OCI-LY3 (cell line): Measurements from ENCODE around the gene UGT1A1.

ENCODE experiments used
- H2AFZ ChIP-seq: fragments of 200-600, 300-600 bp; shearing (Covaris generic); 2 replicates; pipeline ENCODE4 v1.6.0; 2014; ENCODE audit warnings: antibody characterized with exemption, low read depth, low read length
- H3K27ac ChIP-seq: fragments of 200-600, 300-600 bp; sonication (generic); 2 replicates; pipeline ENCODE4 v1.5.1; 2014; ENCODE audit warnings: mild to moderate bottlenecking, low read length, moderate library complexity, mixed read lengths
- H3K27me3 ChIP-seq: fragments of 200-600, 300-600 bp; sonication (generic); 2 replicates; pipeline ENCODE4 v1.6.1; 2014; ENCODE audit warnings: low read depth, low read length, mixed read lengths
- H3K36me3 ChIP-seq: fragments of 200-600, 300-600 bp; sonication (generic); replicated peaks from 2 replicates; pipeline ENCODE3; 2014; ENCODE audit warnings: low read depth, low read length, mixed read lengths
- H3K4me1 ChIP-seq: fragments of 300-600, 200-600 bp; sonication (generic); 2 replicates; pipeline ENCODE4 v1.6.1; 2014; ENCODE audit warnings: low read length, mixed read lengths
- H3K4me2 ChIP-seq: fragments of 200-600, 300-600 bp; sonication (generic); 2 replicates; pipeline ENCODE4 v1.6.1; 2014; ENCODE audit warnings: low read length, mixed read lengths
- H3K4me3 ChIP-seq: fragments of 300-600, 200-600 bp; sonication (generic); 2 replicates; pipeline ENCODE4 v1.5.1; 2014; ENCODE audit warnings: antibody characterized with exemption, mild to moderate bottlenecking, low read length, moderate library complexity
- H3K79me2 ChIP-seq: fragments of 300-600, 200-600 bp; shearing (Covaris generic); 2 replicates; pipeline ENCODE4 v1.6.1; 2014; ENCODE audit warnings: mild to moderate bottlenecking, low read length, mixed read lengths
- H3K9ac ChIP-seq: fragments of 300-600, 200-600 bp; shearing (Covaris generic); 2 replicates; pipeline ENCODE4 v1.6.0; 2014; ENCODE audit warnings: mild to moderate bottlenecking, low read length, moderate library complexity
- H3K9me3 ChIP-seq: fragments of 200-600, 300-600 bp; shearing (Covaris generic); 2 replicates; pipeline ENCODE4 v1.6.1; 2014; ENCODE audit warnings: low read length, mixed read lengths; ENCODE audit not compliant: insufficient read depth
- H4K20me1 ChIP-seq: fragments of 200-600, 300-600 bp; sonication (generic); 2 replicates; pipeline ENCODE4 v1.6.1; 2016; ENCODE audit warnings: low read length, mixed read lengths; ENCODE audit not compliant: insufficient read depth
- EZH2phosphoT487 ChIP-seq: fragments of 200-600 bp; shearing (Covaris generic); IDR thresholded peaks from 2 replicates; pipeline ENCODE4 v1.6.1; 2018; ENCODE audit warnings: antibody characterized with exemption, mixed run types, low read depth
- TF ChIP-seq, protein P1 (sequence below): fragments of 200-600, 300-600 bp; sonication (generic); IDR thresholded peaks from 2 replicates; pipeline ENCODE4 v1.5.1; 2014; ENCODE audit warnings: antibody characterized with exemption, low read length, low read depth

UGT1A1 gene

GRCh38 chr2:233764264-233764663 lies 4.2 kb downstream of the UGT1A1 start:
- Histone ChIP-seq H3K9me3 (no peaks in the 10 kb centered on the region), H3K4me1 (no peaks in the 10 kb centered on the region), H3K36me3 (no peaks in the 10 kb centered on the region), H3K27me3 (peaks cover 11% of the 10 kb centered on the region; the same call in 1 of the 2 replicates), H3K4me3 (no peak overlapping the region), H4K20me1 (no peaks in the 10 kb centered on the region), H3K27ac (no peak overlapping the region), H3K9ac (no peak overlapping the region), H3K4me2 (no peak overlapping the region), H3K79me2 (no peaks in the 10 kb centered on the region), H2AFZ (no peak overlapping the region)
- no peak for TF ChIP-seq EZH2phosphoT487
- TF ChIP-seq, protein P1, sequence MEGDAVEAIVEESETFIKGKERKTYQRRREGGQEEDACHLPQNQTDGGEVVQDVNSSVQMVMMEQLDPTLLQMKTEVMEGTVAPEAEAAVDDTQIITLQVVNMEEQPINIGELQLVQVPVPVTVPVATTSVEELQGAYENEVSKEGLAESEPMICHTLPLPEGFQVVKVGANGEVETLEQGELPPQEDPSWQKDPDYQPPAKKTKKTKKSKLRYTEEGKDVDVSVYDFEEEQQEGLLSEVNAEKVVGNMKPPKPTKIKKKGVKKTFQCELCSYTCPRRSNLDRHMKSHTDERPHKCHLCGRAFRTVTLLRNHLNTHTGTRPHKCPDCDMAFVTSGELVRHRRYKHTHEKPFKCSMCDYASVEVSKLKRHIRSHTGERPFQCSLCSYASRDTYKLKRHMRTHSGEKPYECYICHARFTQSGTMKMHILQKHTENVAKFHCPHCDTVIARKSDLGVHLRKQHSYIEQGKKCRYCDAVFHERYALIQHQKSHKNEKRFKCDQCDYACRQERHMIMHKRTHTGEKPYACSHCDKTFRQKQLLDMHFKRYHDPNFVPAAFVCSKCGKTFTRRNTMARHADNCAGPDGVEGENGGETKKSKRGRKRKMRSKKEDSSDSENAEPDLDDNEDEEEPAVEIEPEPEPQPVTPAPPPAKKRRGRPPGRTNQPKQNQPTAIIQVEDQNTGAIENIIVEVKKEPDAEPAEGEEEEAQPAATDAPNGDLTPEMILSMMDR, result no peak

GRCh38 chr2:233764761-233765160 lies 4.7 kb downstream of the UGT1A1 start:
- TF ChIP-seq, protein P1, result no peak
- no peak for TF ChIP-seq EZH2phosphoT487
- Histone ChIP-seq H3K79me2 (no peaks in the 10 kb centered on the region), H3K4me3 (no peak overlapping the region), H3K4me2 (no peak overlapping the region), H4K20me1 (no peaks in the 10 kb centered on the region), H3K9ac (no peak overlapping the region), H3K27ac (no peak overlapping the region), H3K36me3 (no peaks in the 10 kb centered on the region), H3K4me1 (no peaks in the 10 kb centered on the region), H3K9me3 (no peaks in the 10 kb centered on the region), H3K27me3 (peaks cover 11% of the 10 kb centered on the region; the same call in 1 of the 2 replicates), H2AFZ (no peak overlapping the region)

GRCh38 chr2:233766416-233766815 lies 6.3 kb downstream of the UGT1A1 start:
- TF ChIP-seq EZH2phosphoT487, result no peak
- TF ChIP-seq, protein P1, result no peak
- no peak overlapping the region for H2AFZ ChIP-seq

GRCh38 chr2:233768076-233768475 lies 8.0 kb downstream of the UGT1A1 start:
- Histone ChIP-seq H3K4me2 (no peak overlapping the region), H3K9ac (no peak overlapping the region), H3K27me3 (peaks cover 11% of the 10 kb centered on the region; the same call in 1 of the 2 replicates), H3K4me3 (no peak overlapping the region), H4K20me1 (no peaks in the 10 kb centered on the region), H2AFZ (no peak overlapping the region), H3K79me2 (no peaks in the 10 kb centered on the region), H3K27ac (no peak overlapping the region), H3K36me3 (no peaks in the 10 kb centered on the region), H3K9me3 (no peaks in the 10 kb centered on the region), H3K4me1 (no peaks in the 10 kb centered on the region)
- no peak for TF ChIP-seq EZH2phosphoT487
- TF ChIP-seq, protein P1, result no peak

More at GRCh38 chr2:233766416-233766815, 6.3 kb downstream of the UGT1A1 start:
- Histone ChIP-seq H3K4me1 (no peaks in the 10 kb centered on the region), H3K9me3 (no peaks in the 10 kb centered on the region), H3K27me3 (peaks cover 11% of the 10 kb centered on the region; the same call in 1 of the 2 replicates), H3K4me3 (no peak overlapping the region), H3K9ac (no peak overlapping the region), H3K4me2 (no peak overlapping the region), H3K27ac (no peak overlapping the region), H3K79me2 (no peaks in the 10 kb centered on the region), H4K20me1 (no peaks in the 10 kb centered on the region), H3K36me3 (no peaks in the 10 kb centered on the region)
